GM21737 (cell line): ENCODE data around the gene AEN.
A peak's percentile ranks its signal among the peaks of the same experiment; 100 is the strongest.

Experiments used
- ATAC-seq: cut with Tn5 transposase; IDR thresholded peaks from one replicate; pipeline ENCODE4 v1.9.1; 2021; ENCODE audit warnings: mild to moderate bottlenecking, moderate library complexity; ENCODE audit not compliant: unreplicated experiment

The AEN gene

GRCh38 chr15:88613074-88613944 lies 7.8 kb upstream of the AEN start:
- no peak for ATAC-seq

- peak; percentile 50 for ATAC-seq
Measured at GRCh38 chr15:88615303-88616107, 5.6 kb upstream of the AEN start.

GRCh38 chr15:88616240-88616639 lies 4.9 kb upstream of the AEN start:
- ATAC-seq = no peak

- no peak for ATAC-seq
Measured at GRCh38 chr15:88617031-88617722, 4.0 kb upstream of the AEN start.

GRCh38 chr15:88617790-88618189 lies 3.4 kb upstream of the AEN start:
- ATAC-seq = no peak

GRCh38 chr15:88618686-88619085 lies 2.5 kb upstream of the AEN start:
- no peak for ATAC-seq

GRCh38 chr15:88619796-88620195 lies 1.3 kb upstream of the AEN start:
- no peak for ATAC-seq

GRCh38 chr15:88621789-88622604 lies 857 bp downstream of the AEN start:
- no peak for ATAC-seq

GRCh38 chr15:88622605-88622975 lies 1.4 kb downstream of the AEN start:
- ATAC-seq = no peak

- no peak for ATAC-seq
Measured at GRCh38 chr15:88623061-88623460, 1.9 kb downstream of the AEN start.

GRCh38 chr15:88623632-88624031 lies 2.5 kb downstream of the AEN start:
- no peak for ATAC-seq

GRCh38 chr15:88624156-88624970 lies 3.2 kb downstream of the AEN start:
- ATAC-seq = peak; percentile 35

GRCh38 chr15:88624971-88625490 lies 3.9 kb downstream of the AEN start:
- ATAC-seq = no peak

- no peak for ATAC-seq
Measured at GRCh38 chr15:88625943-88626741, 5.0 kb downstream of the AEN start.

GRCh38 chr15:88627463-88627862 lies 6.3 kb downstream of the AEN start:
- ATAC-seq = no peak

GRCh38 chr15:88628018-88628654 lies 7.0 kb downstream of the AEN start:
- no peak for ATAC-seq

- ATAC-seq = no peak
Measured at GRCh38 chr15:88629071-88629470, 7.9 kb downstream of the AEN start.

- no peak for ATAC-seq
Measured at GRCh38 chr15:88630141-88630721, 9.1 kb downstream of the AEN start.
